Measurements from ENCODE around the gene TMCC3. TPM values are rescaled to one million over a fixed set of nuclear protein-coding genes. Genes with fewer than 3 reads are reported as not detected.

Gene TMCC3
- total and polyA plus RNA-seq, 9 donors: 16.3 to 23.8 (median 20.3) TPM

DNA sequence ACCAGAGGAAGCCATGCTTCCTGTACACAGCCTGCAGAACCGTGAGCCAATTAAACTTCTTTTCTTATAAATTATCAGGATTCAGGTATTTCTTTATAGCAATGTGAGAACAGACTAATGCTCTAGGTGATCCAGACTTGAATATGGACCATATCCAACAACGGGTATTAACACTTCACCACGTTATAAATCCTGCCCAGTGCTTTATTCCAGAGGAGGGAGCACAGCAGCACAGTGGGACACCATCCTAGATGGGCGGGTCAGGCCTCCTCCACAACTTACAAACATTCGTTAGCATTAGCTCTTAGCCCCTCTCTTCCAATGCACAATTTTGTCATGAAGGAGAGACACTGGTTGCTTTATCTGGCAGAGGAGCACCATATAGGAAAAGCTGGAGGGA, 66.0 kb downstream of the TMCC3 start:
- Histone ChIP-seq H3K4me1 (ENCODE audit: control insufficient read depth, insufficient read depth, low read length) (peaks cover 19% of the 10 kb centered on the region), H3K27me3 (ENCODE audit: control insufficient read depth, insufficient read depth, low read length) (no peaks in the 10 kb centered on the region), H3K27ac (ENCODE audit: low read length) (no peak overlapping the region), H3K36me3 (ENCODE audit: control insufficient read depth, insufficient read depth, low read length) (peaks cover 9% of the 10 kb centered on the region), H3K9me3 (replicated peaks; ENCODE audit: control insufficient read depth, low read depth, low read length) (no peaks in the 10 kb centered on the region), H3K4me3 (ENCODE audit: low read length) (no peak overlapping the region)
- WGBS (ENCODE audit: insufficient coverage): 86% methylated on average over 2 of the region's 5 CpGs
- no peak for DNase-seq

DNA sequence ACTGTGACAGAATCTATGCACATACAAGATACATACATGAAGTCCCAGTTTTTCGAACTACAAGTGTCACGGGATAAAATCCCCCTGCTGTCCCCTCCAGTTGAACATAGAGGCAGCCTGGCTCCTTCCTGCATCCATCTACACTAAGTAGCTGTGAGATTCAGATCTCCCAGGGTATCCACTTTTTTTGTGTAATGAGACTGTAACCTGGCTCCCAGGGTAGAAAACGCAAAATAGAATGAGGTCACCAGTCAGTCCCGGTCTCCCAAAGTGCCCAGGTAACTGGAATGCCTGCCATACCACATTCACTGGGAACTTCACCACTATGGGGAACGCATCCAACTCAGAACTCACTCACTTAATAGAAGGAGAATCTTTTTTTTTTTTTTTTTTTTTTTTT, 67.8 kb downstream of the TMCC3 start:
- peaks cover 14% of the 10 kb centered on the region for H3K36me3 ChIP-seq (ENCODE audit: control insufficient read depth, insufficient read depth, low read length)
- no peaks in the 10 kb centered on the region for H3K27me3 ChIP-seq (ENCODE audit: control insufficient read depth, insufficient read depth, low read length)
- H3K4me1 ChIP-seq (ENCODE audit: control insufficient read depth, insufficient read depth, low read length): peaks cover 11% of the 10 kb centered on the region
- WGBS (ENCODE audit: insufficient coverage): no CpG with 5 or more reads among the region's 5 CpGs
- no peaks in the 10 kb centered on the region for H3K9me3 ChIP-seq (replicated peaks; ENCODE audit: control insufficient read depth, low read depth, low read length)
- no peak overlapping the region for H3K4me3 ChIP-seq (ENCODE audit: low read length)
- no peak overlapping the region for H3K27ac ChIP-seq (ENCODE audit: low read length)
- DNase-seq: no peak

DNA sequence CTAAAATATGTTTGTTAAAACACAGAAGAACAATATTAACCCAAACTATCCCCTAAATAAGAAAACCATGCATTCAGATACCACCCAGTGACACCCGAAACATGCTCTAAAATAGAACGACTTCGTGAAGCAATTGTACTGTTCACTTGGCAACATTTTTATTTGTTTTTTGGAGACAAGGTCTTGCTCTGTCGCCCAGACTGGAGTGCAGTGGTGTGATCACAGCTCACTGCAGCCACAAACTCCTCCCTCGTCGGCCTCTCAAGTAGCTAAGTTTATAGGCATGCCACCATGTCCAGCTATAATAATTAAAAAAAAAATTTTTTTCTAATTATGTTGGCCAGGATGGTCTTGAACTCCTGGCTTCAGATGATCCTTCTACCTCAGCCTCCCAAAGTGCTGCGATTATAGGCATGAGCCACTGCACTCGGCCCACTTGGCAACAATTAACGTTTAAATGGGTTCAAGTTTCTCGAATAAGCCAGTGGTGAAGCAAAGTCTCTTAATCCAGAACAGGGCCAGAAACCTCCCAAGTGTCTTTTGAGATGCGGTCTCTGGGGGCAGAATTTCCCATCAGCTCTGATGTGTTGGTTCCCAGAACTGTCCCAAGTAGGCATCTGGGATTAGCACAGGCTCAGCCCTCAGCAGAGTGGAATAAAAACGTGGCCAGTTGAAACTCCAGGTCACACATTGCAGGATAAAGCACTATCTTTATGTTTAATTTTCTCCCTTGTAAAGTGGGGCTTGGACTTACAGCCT, 74.5 kb downstream of the TMCC3 start:
- no peak overlapping the region for H3K4me3 ChIP-seq (ENCODE audit: low read length)
- H3K27ac ChIP-seq (ENCODE audit: low read length): no peak overlapping the region
- no peaks in the 10 kb centered on the region for H3K4me1 ChIP-seq (ENCODE audit: control insufficient read depth, insufficient read depth, low read length)
- no peak for DNase-seq
- no peaks in the 10 kb centered on the region for H3K27me3 ChIP-seq (ENCODE audit: control insufficient read depth, insufficient read depth, low read length)
- 56% methylated on average over 8 of the region's 12 CpGs for WGBS (ENCODE audit: insufficient coverage)
- H3K36me3 ChIP-seq (ENCODE audit: control insufficient read depth, insufficient read depth, low read length): peaks cover 47% of the 10 kb centered on the region
- H3K9me3 ChIP-seq (replicated peaks; ENCODE audit: control insufficient read depth, low read depth, low read length): no peaks in the 10 kb centered on the region

DNA sequence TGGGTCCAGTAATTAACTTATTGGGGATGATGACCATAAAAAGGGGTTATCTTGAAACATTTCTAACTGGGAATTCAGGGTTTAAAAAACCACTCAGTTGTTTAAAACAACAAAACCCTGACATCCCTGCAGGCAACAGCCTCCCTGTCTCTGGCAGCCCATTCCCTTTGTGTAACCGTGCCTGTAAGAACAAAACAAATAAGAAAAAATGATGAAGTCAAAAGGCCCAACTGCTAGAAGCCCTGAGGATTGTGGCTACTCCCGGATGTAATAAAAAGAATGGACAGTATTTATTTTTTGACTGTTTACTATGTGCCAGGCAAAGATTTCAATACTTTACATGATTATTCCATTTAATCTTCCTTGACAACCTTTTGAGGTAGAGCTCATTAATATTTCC, 75.3 kb downstream of the TMCC3 start:
- Histone ChIP-seq H3K4me3 (ENCODE audit: low read length) (no peak overlapping the region), H3K27ac (ENCODE audit: low read length) (no peak overlapping the region), H3K4me1 (ENCODE audit: control insufficient read depth, insufficient read depth, low read length) (no peaks in the 10 kb centered on the region), H3K9me3 (replicated peaks; ENCODE audit: control insufficient read depth, low read depth, low read length) (no peaks in the 10 kb centered on the region), H3K27me3 (ENCODE audit: control insufficient read depth, insufficient read depth, low read length) (no peaks in the 10 kb centered on the region), H3K36me3 (ENCODE audit: control insufficient read depth, insufficient read depth, low read length) (peaks cover 55% of the 10 kb centered on the region)
- WGBS (ENCODE audit: insufficient coverage): no CpG with 5 or more reads among the region's 2 CpGs
- DNase-seq: no peak

DNA sequence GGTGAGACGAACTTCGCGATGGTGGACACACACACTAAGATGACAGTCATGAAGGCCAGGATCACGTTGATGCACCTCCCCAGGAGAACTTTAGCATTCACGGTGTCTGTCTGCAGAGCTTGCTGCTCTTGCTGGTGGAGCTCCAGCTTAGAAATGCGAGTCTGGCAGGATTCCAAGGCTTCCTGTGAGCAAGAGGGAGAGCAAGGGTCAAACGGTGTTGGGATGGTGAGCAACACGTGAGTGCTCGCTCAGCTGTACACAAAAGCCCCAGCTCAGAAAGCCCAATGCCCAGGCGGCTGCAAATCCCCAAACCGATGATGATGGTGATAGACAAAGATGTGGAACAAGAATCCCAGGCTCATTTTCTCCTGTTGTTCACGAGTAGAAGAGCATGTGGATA, 78.8 kb downstream of the TMCC3 start:
- Histone ChIP-seq H3K27me3 (ENCODE audit: control insufficient read depth, insufficient read depth, low read length) (no peaks in the 10 kb centered on the region), H3K36me3 (ENCODE audit: control insufficient read depth, insufficient read depth, low read length) (peaks cover 50% of the 10 kb centered on the region), H3K4me1 (ENCODE audit: control insufficient read depth, insufficient read depth, low read length) (no peaks in the 10 kb centered on the region), H3K27ac (ENCODE audit: low read length) (no peak overlapping the region), H3K4me3 (ENCODE audit: low read length) (no peak overlapping the region), H3K9me3 (replicated peaks; ENCODE audit: control insufficient read depth, low read depth, low read length) (no peaks in the 10 kb centered on the region)
- WGBS (ENCODE audit: insufficient coverage): 56% methylated on average over 8 of the region's 12 CpGs
- DNase-seq: peak; percentile 48

DNA sequence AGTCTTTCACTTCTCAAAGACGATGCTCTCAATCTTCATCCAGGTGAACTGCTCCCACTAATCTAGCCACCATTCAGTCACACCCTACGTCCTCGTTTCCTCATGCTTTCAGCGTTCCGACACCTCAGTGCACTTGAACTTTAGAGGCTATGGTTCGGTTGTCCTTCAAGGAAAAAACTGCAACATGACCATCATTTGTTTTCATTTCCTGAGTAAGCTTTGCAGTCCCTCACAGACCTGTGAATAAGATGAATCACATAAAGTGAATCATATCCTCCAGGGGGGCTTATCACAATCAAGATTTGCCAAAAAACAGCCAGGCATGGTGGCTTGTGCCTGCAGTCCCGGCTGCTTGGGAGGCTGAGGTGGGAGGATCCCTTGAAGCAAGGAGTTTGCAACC, 80.2 kb downstream of the TMCC3 start:
- 84% methylated on average over 7 of the region's 7 CpGs for WGBS (ENCODE audit: insufficient coverage)
- Histone ChIP-seq H3K4me3 (ENCODE audit: low read length) (no peak overlapping the region), H3K27ac (ENCODE audit: low read length) (no peak overlapping the region), H3K9me3 (replicated peaks; ENCODE audit: control insufficient read depth, low read depth, low read length) (no peaks in the 10 kb centered on the region), H3K4me1 (ENCODE audit: control insufficient read depth, insufficient read depth, low read length) (no peaks in the 10 kb centered on the region), H3K36me3 (ENCODE audit: control insufficient read depth, insufficient read depth, low read length) (peaks cover 37% of the 10 kb centered on the region), H3K27me3 (ENCODE audit: control insufficient read depth, insufficient read depth, low read length) (no peaks in the 10 kb centered on the region)
- no peak for DNase-seq

DNA sequence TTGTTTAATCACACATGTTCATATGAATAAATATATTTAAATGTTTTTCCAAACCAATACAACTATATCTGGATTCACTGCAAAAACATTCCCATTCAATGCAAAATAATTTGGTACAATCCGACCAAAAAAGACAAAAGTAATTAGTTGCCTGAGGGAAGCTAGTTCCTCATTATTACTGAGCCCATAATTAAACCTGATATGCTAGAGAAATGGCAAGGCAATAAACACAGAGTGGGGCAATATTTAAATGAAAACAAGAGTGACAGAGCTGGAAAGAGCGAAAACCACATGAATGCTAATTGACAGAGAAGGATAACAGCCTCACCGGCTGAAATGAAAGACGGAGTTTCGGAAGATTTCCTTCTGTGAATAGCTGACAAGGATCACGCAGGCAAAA, 82.6 kb downstream of the TMCC3 start:
- no peak overlapping the region for H3K4me3 ChIP-seq (ENCODE audit: low read length)

DNA sequence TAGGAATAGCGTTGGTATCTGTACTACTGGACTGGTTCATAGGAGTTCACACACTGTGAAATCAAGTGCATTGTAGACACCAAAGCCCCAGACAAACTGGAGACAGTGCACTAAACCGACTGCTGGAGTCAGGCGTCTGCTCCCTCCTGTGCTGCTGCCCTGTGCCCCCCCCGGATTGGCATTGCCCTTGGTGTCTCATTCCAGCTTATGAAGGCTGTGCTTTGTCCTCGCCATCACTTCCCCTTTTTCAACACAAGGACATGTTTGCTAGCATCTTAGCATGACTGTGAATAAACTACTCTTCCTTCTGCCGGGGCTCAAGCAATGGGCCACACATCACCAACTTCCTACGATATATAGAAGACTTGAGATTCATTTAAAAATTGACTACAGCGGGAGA, 84.0 kb downstream of the TMCC3 start:
- DNase-seq: no peak

More for the DNA sequence above, 82.6 kb downstream of the TMCC3 start:
- WGBS (ENCODE audit: insufficient coverage): 100% methylated on average over 5 of the region's 6 CpGs
- Histone ChIP-seq H3K4me1 (ENCODE audit: control insufficient read depth, insufficient read depth, low read length) (peaks cover 10% of the 10 kb centered on the region), H3K27me3 (ENCODE audit: control insufficient read depth, insufficient read depth, low read length) (no peaks in the 10 kb centered on the region), H3K27ac (ENCODE audit: low read length) (no peak overlapping the region), H3K36me3 (ENCODE audit: control insufficient read depth, insufficient read depth, low read length) (peaks cover 30% of the 10 kb centered on the region), H3K9me3 (replicated peaks; ENCODE audit: control insufficient read depth, low read depth, low read length) (no peaks in the 10 kb centered on the region)
- DNase-seq: no peak

DNA sequence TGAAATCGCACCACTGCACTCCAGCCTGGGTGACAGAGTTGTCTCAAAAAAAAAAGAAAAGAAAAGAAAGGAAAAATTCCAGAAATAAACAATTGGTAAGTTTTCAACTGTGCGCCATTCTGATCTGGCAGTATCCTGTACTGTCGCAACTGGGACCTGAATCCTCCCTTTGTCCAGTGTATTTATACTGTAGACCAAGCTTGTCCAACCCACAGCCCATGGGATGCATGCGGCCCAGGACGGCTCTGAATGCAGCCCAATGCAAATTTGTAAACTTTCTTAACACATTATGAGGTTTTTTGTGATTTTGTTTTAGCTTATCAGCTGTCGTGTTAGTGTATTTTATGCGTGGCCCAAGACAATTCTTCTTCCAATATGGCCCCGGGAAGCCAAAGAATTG, 84.7 kb downstream of the TMCC3 start:
- Histone ChIP-seq H3K27ac (ENCODE audit: low read length) (no peak overlapping the region), H3K4me1 (ENCODE audit: control insufficient read depth, insufficient read depth, low read length) (peaks cover 30% of the 10 kb centered on the region), H3K27me3 (ENCODE audit: control insufficient read depth, insufficient read depth, low read length) (no peaks in the 10 kb centered on the region), H3K9me3 (replicated peaks; ENCODE audit: control insufficient read depth, low read depth, low read length) (no peaks in the 10 kb centered on the region), H3K4me3 (ENCODE audit: low read length) (no peak overlapping the region), H3K36me3 (ENCODE audit: control insufficient read depth, insufficient read depth, low read length) (peaks cover 15% of the 10 kb centered on the region)
- no peak for DNase-seq
- 95% methylated on average over 3 of the region's 8 CpGs for WGBS (ENCODE audit: insufficient coverage)

More for the DNA sequence above, 84.0 kb downstream of the TMCC3 start:
- WGBS (ENCODE audit: insufficient coverage): 95% methylated on average over 4 of the region's 8 CpGs
- no peak overlapping the region for H3K27ac ChIP-seq (ENCODE audit: low read length)
- peaks cover 21% of the 10 kb centered on the region for H3K36me3 ChIP-seq (ENCODE audit: control insufficient read depth, insufficient read depth, low read length)
- H3K4me1 ChIP-seq (ENCODE audit: control insufficient read depth, insufficient read depth, low read length): peaks cover 24% of the 10 kb centered on the region
- no peaks in the 10 kb centered on the region for H3K27me3 ChIP-seq (ENCODE audit: control insufficient read depth, insufficient read depth, low read length)
- no peaks in the 10 kb centered on the region for H3K9me3 ChIP-seq (replicated peaks; ENCODE audit: control insufficient read depth, low read depth, low read length)
- no peak overlapping the region for H3K4me3 ChIP-seq (ENCODE audit: low read length)

DNA sequence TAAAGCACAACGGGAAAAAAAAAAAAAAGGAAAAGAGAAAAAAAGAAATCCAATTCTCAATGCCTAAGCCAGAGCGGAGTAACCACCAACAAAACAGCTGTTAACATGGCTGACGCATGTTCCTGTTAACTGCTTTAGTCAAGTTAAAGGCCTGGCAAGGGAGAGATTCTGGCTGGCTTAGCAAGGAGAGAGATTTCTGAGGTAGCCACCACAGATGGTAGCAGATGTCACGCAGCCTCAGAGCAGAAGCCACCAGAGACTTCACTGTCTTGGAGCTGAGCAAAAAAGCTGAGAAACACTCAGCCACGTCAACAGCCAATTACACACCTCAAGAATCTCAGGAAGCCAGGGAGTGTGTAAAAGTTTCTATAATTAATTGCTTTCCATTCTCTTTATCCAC, 87.1 kb downstream of the TMCC3 start:
- Histone ChIP-seq H3K9me3 (replicated peaks; ENCODE audit: control insufficient read depth, low read depth, low read length) (no peaks in the 10 kb centered on the region), H3K4me3 (ENCODE audit: low read length) (no peak overlapping the region), H3K4me1 (ENCODE audit: control insufficient read depth, insufficient read depth, low read length) (peaks cover 36% of the 10 kb centered on the region), H3K36me3 (ENCODE audit: control insufficient read depth, insufficient read depth, low read length) (no peaks in the 10 kb centered on the region), H3K27ac (ENCODE audit: low read length) (peak overlapping the region; percentile 84), H3K27me3 (ENCODE audit: control insufficient read depth, insufficient read depth, low read length) (no peaks in the 10 kb centered on the region)
- WGBS (ENCODE audit: insufficient coverage): no CpG with 5 or more reads among the region's 5 CpGs
- DNase-seq: peak; percentile 90
